Activated T-cell treated with anti-CD3 and anti-CD28 coated beads, Interleukin-2, amount 50 U/mL, for 24 hours (primary cell): ENCODE measurements around the gene ZNF555.

Experiments
- DNase-seq: peaks from one replicate; pipeline ENCODE4 v3.0.0-alpha.2; 2020
- H3K27ac Mint-ChIP-seq: 2 replicates; pipeline ENCODE4 v1.8.0; 2020; ENCODE audit warnings: mild to moderate bottlenecking, mixed read lengths
- H3K27me3 Mint-ChIP-seq: 2 replicates; pipeline ENCODE4 v1.8.0; 2020; ENCODE audit warnings: mixed read lengths
- H3K36me3 Mint-ChIP-seq: 2 replicates; pipeline ENCODE4 v1.8.0; 2020; ENCODE audit warnings: low read depth, mixed read lengths
- H3K4me1 Mint-ChIP-seq: 2 replicates; pipeline ENCODE4 v1.8.0; 2020; ENCODE audit warnings: low read depth, mixed read lengths
- H3K4me3 Mint-ChIP-seq: 2 replicates; pipeline ENCODE4 v1.8.0; 2020; ENCODE audit warnings: mild to moderate bottlenecking, moderate library complexity, mixed read lengths
- H3K9me3 Mint-ChIP-seq: 2 replicates; pipeline ENCODE4 v1.8.0; 2020; ENCODE audit warnings: mixed read lengths

The ZNF555 gene

DNA sequence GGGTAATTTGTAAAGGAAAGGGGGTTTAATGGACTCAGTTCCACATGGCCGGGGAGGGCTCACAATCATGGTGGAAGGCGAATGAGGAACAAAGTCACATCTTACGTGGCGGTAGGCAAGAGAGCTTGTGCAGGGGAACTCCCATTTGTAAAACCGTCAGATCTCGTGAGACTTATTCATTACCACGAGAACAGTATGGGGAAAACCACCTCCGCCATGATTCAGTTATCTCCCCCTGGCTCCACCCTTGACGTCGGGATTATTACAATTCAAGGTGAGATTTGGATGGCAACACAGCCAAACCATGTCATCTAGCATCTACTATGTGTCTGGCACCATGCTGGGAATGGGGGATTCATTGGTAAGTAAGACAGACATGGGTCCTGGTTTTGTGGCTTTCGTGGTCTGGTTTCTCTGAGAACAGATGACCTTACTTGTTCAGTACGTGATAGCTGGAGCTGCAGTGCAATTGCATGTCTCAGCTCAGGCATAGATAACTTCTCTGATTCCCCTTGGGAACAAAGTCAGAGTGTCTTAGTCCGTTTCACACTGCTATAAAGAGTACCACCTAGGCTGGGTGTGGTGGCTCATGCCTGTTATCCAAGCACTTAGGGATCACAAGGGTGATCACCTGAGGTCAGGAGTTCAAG, 13.3 kb upstream of the ZNF555 start:
- no peak overlapping the region for H3K27ac Mint-ChIP-seq
- H3K4me1 Mint-ChIP-seq = peaks cover 6% of the 10 kb centered on the region
- H3K36me3 Mint-ChIP-seq = peaks cover 48% of the 10 kb centered on the region
- peaks cover 27% of the 10 kb centered on the region for H3K9me3 Mint-ChIP-seq
- H3K27me3 Mint-ChIP-seq = no peaks in the 10 kb centered on the region
- no peak for DNase-seq
- H3K4me3 Mint-ChIP-seq = no peak overlapping the region

DNA sequence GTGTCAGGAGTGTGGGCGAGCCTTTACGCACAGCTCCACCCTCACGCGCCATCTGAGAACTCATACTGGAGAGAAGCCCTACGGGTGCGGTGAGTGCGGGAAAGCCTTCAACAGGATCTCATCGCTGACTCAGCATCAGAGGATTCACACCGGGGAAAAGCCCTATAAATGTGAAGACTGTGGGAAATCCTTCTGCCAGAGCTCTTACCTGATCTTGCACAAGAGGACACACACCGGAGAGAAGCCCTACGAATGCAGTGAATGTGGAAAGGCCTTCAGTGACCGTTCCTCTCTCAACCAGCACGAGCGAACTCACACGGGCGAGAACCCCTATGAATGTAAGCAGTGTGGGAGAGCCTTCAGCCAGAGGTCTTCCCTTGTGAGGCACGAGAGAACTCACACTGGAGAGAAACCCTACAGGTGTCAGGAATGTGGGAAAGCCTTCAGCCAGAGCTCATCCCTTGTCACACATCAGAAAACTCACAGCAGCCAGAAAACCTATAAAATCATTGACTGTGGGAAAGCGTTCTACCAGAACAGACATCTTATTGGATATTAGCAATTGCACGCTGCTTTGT, 6.9 kb upstream of the ZNF555 start:
- Mint-ChIP-seq H3K27me3 (no peaks in the 10 kb centered on the region), H3K9me3 (peaks cover 51% of the 10 kb centered on the region), H3K4me3 (no peak overlapping the region), H3K4me1 (no peaks in the 10 kb centered on the region), H3K27ac (no peak overlapping the region), H3K36me3 (peaks cover 76% of the 10 kb centered on the region)
- no peak for DNase-seq

DNA sequence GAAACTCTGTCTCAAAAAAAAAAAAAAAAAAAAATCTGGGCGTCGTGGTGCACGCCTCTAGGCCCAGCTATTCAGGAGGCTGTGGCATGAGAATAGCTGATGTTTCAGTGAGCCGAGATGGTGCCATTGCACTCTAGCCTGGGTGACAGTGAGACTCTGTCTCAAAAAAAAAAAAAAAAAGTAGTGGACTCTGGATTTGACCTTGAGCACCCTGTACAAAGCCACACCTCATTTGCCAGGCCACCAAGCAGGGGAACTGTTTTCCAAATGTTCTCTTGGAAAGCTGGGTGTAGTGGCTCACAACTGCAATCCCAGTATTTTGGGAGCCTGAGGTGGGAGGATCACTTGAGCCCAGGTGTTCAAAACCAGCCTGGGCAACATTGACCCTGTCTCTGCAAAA, 3.8 kb upstream of the ZNF555 start:
- Mint-ChIP-seq H3K27ac (no peak overlapping the region), H3K9me3 (peaks cover 38% of the 10 kb centered on the region)
- DNase-seq = no peak

DNA sequence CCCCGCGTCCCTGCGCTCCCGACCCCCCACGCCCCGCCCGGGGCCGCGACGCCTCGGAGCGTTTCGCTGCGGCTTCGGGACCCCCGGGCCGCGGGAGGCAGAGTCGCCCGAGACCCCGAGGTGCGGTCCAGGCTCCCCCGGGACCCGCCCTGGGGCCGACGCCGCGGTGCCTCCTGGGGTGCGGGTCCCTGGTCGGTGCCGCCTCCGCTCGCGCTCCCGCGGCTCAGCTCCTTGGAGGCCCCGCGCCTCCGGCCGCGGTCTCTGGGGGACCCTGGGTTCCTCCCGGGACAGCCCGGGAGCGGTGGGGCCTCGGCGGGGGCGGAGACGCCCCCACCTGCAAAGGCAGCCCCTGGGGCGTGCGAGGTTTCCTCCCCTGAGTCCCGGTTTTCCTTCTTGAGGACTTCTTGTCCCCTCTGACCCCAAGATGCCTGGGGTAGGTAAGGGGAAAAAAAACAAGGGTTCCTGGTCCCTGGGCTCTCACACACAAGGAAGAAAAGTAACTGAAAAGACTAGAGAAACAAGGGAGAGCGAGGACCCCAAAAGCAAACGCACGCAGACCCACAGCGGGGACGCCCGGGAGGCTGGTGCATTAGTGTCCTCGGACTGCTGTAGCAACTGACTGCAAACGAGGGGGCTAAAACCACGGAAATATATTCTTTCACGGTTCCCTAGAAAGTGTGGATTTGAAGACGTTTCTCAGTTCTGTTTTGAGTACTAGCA, 740 bp downstream of the ZNF555 start:
- DNase-seq = no peak
- H3K9me3 Mint-ChIP-seq = peaks cover 7% of the 10 kb centered on the region
- H3K27ac Mint-ChIP-seq = peak overlapping the region; percentile 41
- H3K4me1 Mint-ChIP-seq = peaks cover 10% of the 10 kb centered on the region
- peaks cover 35% of the 10 kb centered on the region for H3K36me3 Mint-ChIP-seq
- no peaks in the 10 kb centered on the region for H3K27me3 Mint-ChIP-seq
- peak overlapping the region; percentile 78 for H3K4me3 Mint-ChIP-seq

More for the DNA sequence above, 3.8 kb upstream of the ZNF555 start:
- peaks cover 4% of the 10 kb centered on the region for H3K4me1 Mint-ChIP-seq
- no peaks in the 10 kb centered on the region for H3K27me3 Mint-ChIP-seq
- no peak overlapping the region for H3K4me3 Mint-ChIP-seq
- H3K36me3 Mint-ChIP-seq = peaks cover 57% of the 10 kb centered on the region

DNA sequence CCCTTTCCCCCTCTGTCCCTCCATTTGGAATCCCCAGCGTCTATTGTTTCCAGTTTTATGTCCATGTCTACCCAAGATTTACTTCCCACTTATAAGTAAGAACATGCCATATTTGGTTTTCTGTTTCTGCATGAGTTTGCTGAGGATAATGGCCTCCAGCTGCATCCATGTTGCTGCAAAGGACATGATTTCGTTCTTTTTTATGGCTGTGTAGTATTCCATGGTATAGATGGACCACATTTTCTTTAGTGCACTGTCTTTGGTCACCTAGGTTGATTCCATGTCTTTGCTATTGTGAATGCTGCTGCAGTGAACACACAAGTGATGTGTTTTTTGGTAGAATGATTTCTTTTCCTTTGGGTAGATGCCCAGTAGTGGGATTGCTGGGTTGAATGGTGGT, 3.8 kb downstream of the ZNF555 start:
- Mint-ChIP-seq H3K36me3 (peaks cover 34% of the 10 kb centered on the region), H3K4me1 (peaks cover 17% of the 10 kb centered on the region), H3K4me3 (no peak overlapping the region), H3K27me3 (no peaks in the 10 kb centered on the region), H3K9me3 (peaks cover 10% of the 10 kb centered on the region), H3K27ac (no peak overlapping the region)
- DNase-seq = no peak

DNA sequence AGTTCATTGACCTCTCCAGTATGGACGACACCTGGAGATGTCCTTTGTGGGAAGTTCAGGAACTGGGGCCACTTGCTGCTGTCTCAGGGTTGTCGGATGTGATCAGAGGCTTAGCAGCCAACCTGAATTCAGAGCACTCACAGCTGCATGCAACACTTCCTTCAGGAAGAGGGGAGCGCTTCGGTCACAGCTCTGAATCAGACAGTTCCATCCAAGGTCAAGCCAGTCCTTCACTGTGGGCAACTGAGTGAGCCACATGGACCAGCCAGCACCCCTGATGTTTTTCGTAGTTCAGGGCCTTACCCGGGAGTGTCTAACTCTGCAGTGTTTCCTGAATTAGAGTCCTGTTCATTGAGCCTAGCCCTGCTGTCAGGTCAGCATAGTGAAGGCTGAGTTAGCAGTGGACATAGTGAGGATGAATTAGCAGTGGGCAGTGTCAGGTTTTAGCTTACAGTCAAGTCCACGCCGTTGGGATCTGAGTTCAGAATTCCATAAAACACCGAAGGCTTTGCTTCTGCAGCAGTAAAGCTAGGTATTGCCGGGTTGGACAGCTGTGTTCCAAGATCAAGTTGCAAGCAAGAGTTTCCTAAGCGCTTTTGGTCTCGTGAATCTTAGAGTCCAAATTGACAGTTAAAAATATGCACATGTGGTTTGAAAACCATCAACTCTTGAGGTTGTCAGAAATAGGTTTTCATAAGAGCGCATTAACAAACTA, 5.1 kb downstream of the ZNF555 start:
- DNase-seq = no peak
- Mint-ChIP-seq H3K27me3 (no peaks in the 10 kb centered on the region), H3K4me3 (no peak overlapping the region), H3K9me3 (peaks cover 19% of the 10 kb centered on the region), H3K27ac (no peak overlapping the region), H3K4me1 (peaks cover 24% of the 10 kb centered on the region), H3K36me3 (peaks cover 43% of the 10 kb centered on the region)

DNA sequence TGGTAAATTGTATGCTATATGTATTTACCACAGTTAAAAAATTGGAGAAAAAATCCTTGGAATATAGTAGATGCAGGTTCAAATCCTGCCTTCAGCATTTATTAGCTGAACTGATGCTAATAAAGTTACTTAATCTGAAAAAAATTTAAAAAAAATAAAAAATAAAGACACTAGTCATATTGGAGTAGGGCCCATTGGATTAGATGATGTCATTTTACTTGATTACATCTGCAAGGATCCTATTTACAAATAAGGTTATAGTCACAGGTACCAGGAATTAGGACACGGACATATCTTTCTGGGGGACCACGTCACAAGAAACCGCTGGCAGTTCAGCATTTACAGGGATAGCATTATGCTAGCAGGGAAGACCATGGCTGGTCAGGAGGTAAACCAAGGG, 6.2 kb downstream of the ZNF555 start:
- no peak overlapping the region for H3K4me3 Mint-ChIP-seq
- peaks cover 29% of the 10 kb centered on the region for H3K9me3 Mint-ChIP-seq
- no peak for DNase-seq
- no peak overlapping the region for H3K27ac Mint-ChIP-seq
- no peaks in the 10 kb centered on the region for H3K27me3 Mint-ChIP-seq
- H3K4me1 Mint-ChIP-seq = peaks cover 19% of the 10 kb centered on the region
- peaks cover 55% of the 10 kb centered on the region for H3K36me3 Mint-ChIP-seq

DNA sequence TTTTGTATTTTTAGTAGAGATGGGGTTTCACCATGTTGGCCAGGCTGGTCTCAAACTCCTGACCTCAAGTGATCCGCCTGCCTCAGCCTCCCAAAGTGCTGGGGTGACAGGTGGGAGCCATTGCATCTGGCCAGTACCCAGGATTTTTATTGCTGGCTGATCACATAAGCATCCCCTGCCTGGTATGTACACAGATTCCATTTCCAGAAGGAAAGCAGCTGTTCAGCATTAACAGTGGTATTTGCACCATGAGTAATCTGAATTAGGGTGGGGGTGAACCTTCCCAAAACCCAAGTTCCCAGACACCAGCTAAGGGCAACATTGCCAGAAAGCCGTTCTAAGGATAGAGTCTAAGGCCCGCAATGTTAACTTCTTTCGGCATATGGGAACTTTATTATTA, 7.3 kb downstream of the ZNF555 start:
- H3K9me3 Mint-ChIP-seq = peaks cover 40% of the 10 kb centered on the region

DNA sequence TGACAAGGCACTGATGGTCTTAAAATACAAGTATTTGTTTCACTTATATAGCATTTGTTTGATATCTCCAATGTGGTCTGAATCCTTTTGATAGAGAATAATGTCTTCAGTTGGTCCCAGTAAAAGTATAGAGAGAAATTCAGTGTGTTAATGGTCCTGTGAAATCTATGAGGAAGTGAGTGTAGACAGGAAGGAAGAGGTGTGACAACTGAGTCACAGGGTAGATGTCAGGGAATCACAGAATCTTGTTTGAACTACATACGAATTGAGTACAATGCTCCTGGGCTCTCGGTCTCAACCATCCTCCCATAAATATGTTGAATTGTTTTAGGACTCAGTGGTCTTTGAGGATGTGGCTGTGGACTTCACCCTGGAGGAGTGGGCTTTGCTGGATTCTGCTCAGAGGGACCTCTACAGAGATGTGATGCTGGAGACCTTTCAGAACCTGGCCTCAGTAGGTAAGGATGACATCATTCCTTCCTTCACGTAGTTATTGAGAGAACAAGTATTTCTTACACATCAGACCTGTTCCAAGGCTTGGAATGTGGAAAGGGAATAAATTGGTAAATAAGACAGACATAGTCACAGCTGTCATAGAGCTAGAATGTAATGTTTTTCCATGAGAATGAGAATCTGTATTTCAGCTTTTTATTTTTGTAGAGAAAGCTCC, 9.1 kb downstream of the ZNF555 start:
- Mint-ChIP-seq H3K4me1 (peaks cover 14% of the 10 kb centered on the region), H3K27me3 (no peaks in the 10 kb centered on the region), H3K36me3 (peaks cover 75% of the 10 kb centered on the region), H3K27ac (peak overlapping the region; percentile 53), H3K4me3 (no peak overlapping the region), H3K9me3 (peaks cover 50% of the 10 kb centered on the region)
- no peak for DNase-seq

More for the DNA sequence above, 7.3 kb downstream of the ZNF555 start:
- DNase-seq = no peak
- Mint-ChIP-seq H3K36me3 (peaks cover 66% of the 10 kb centered on the region), H3K4me1 (peaks cover 14% of the 10 kb centered on the region), H3K4me3 (no peak overlapping the region), H3K27me3 (no peaks in the 10 kb centered on the region), H3K27ac (no peak overlapping the region)

DNA sequence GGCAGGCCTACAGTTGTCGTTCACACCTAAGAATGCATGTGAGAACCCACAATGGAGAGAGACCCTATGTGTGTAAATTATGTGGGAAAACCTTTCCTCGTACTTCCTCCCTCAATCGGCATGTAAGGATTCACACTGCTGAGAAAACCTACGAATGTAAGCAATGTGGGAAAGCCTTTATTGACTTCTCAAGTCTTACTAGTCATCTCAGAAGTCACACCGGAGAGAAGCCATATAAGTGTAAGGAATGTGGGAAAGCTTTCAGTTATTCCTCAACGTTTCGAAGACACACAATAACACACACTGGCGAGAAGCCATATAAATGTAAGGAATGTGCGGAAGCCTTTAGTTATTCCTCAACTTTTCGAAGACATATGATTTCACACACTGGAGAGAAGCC, 11.3 kb downstream of the ZNF555 start:
- no peak for DNase-seq
- H3K4me1 Mint-ChIP-seq = peaks cover 27% of the 10 kb centered on the region
- H3K27ac Mint-ChIP-seq = no peak overlapping the region
- H3K36me3 Mint-ChIP-seq = peaks cover 70% of the 10 kb centered on the region
- H3K4me3 Mint-ChIP-seq = no peak overlapping the region
- H3K9me3 Mint-ChIP-seq = peaks cover 59% of the 10 kb centered on the region
- no peaks in the 10 kb centered on the region for H3K27me3 Mint-ChIP-seq

DNA sequence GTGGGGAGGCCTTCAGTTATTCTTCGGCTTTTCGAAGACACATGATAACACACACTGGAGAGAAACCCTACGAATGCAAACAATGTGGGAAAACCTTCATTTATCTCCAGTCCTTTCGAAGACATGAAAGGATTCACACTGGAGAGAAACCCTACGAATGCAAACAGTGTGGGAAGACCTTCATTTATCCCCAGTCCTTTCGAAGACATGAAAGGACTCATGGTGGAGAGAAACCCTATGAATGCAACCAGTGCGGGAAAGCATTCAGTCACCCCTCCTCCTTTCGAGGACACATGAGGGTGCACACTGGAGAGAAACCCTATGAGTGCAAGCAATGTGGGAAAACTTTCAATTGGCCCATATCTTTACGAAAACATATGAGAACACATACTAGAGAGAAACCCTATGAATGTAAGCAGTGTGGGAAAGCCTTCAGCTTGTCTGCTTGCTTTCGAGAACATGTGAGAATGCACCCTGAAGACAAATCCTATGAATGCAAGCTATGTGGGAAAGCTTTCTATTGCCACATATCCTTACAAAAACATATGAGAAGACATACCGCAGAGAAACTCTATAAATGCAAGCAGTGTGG, 11.8 kb downstream of the ZNF555 start:
- no peak for DNase-seq
- Mint-ChIP-seq H3K27me3 (no peaks in the 10 kb centered on the region), H3K4me1 (peaks cover 30% of the 10 kb centered on the region), H3K36me3 (peaks cover 70% of the 10 kb centered on the region), H3K27ac (no peak overlapping the region), H3K4me3 (no peak overlapping the region), H3K9me3 (peaks cover 58% of the 10 kb centered on the region)

DNA sequence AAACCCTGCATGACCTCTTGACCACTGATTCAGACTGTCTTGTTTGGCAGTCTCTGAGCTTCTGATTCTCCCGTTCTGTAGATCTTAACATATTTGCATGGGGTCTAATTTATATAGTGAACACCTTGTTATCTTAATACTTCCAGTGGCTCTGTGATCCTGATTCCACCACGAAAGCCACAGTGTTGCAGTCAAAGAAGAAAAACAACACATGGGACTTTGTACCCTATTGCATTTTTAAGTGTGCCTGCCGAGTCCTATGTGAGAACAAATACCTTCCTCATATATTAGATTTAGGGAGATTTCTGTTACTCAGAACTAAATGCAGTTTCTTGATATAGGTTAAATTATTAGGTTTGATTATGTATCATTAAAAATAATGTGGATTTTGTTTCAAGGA, 13.6 kb downstream of the ZNF555 start:
- peaks cover 65% of the 10 kb centered on the region for H3K36me3 Mint-ChIP-seq
- peaks cover 56% of the 10 kb centered on the region for H3K9me3 Mint-ChIP-seq
- no peak for DNase-seq
- no peak overlapping the region for H3K27ac Mint-ChIP-seq
- H3K4me3 Mint-ChIP-seq = no peak overlapping the region
- peaks cover 30% of the 10 kb centered on the region for H3K4me1 Mint-ChIP-seq
- no peaks in the 10 kb centered on the region for H3K27me3 Mint-ChIP-seq

DNA sequence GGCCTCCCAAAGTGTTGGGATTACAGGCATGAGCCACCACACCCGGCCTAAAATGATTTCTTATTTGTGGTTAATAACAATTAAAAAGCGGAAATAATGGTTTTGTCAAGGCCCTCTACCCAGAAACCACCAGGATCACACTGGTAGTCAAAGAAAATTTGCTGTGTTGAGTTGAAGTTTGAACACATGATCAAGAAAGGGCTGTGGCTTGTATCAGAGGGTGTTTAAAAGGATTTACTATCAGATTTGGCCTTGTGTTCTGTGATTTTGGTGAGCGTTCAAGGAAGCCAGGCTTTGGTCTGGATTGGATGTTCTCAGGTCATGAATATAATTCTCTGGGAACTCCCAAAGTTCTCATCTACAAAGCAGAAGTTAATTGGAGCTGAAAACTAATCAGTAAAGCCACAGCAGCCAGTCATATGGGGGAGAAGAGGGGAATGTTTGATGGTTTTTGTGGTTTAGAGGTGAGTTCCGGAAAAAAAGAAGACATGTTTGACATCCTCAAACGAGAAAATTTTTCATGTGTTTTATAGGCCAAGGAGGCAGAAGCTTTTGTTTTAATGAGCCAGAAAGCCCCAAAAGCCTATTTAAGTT, 15.3 kb downstream of the ZNF555 start:
- H3K4me3 Mint-ChIP-seq = no peak overlapping the region
- DNase-seq = no peak
- H3K4me1 Mint-ChIP-seq = peaks cover 21% of the 10 kb centered on the region
- peaks cover 43% of the 10 kb centered on the region for H3K9me3 Mint-ChIP-seq
- H3K36me3 Mint-ChIP-seq = peaks cover 48% of the 10 kb centered on the region
- no peaks in the 10 kb centered on the region for H3K27me3 Mint-ChIP-seq
- peak overlapping the region; percentile 20 for H3K27ac Mint-ChIP-seq

DNA sequence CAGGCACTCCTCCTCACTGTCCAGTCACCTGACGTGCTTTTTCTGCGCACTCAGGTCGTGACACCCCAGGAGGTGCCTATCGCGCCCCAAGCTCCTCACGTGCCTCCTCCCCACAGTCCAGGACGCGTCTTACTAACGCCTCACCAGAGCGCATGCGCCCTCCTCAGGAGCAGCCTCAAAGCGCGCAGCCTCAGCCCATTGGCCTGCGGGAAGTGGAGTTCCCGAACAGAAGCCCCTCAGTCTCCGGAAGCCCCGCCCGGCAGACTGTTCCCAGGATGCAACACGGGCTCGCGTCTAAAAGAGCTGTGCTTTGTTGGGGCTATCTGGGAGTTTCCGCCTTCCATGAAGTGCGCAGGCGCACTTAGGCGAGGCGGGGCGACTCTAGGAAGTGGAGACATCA, 17.6 kb downstream of the ZNF555 start:
- no peak overlapping the region for H3K27ac Mint-ChIP-seq
- no peak for DNase-seq
- H3K27me3 Mint-ChIP-seq = no peaks in the 10 kb centered on the region
- H3K4me1 Mint-ChIP-seq = peaks cover 21% of the 10 kb centered on the region
- peaks cover 21% of the 10 kb centered on the region for H3K9me3 Mint-ChIP-seq
- H3K36me3 Mint-ChIP-seq = peaks cover 25% of the 10 kb centered on the region
- no peak overlapping the region for H3K4me3 Mint-ChIP-seq
